ENCODE measurements around the gene CT45A9. TPM values are rescaled to one million over a fixed set of nuclear protein-coding genes. Genes with fewer than 3 reads are reported as not detected.
A peak's percentile ranks its signal among the peaks of the same experiment; 100 is the strongest.
"Not testable (repeated sequence)": the region's sequence is repeated elsewhere in the genome, so short reads cannot be mapped to it uniquely, and the experiment has no call there.

CT45A9 gene
- total RNA-seq, 1 donor from 2014 or later: not detected

- Mint-ChIP-seq H3K27me3 (ENCODE audit: unreplicated experiment) (peaks cover 1% of the 10 kb centered on the region), H3K36me3 (ENCODE audit: unreplicated experiment) (no peaks in the 10 kb centered on the region), H3K4me3 (ENCODE audit: unreplicated experiment) (no peak overlapping the region), H3K9me3 (ENCODE audit: unreplicated experiment) (no peaks in the 10 kb centered on the region), H3K27ac (ENCODE audit: unreplicated experiment) (no peak overlapping the region), H3K4me1 (ENCODE audit: low read depth, unreplicated experiment) (no peaks in the 10 kb centered on the region)
- no peak for DNase-seq
- TF ChIP-seq CTCF (IDR thresholded peaks at IDR 0.05; ENCODE audit: partially characterized antibody, unreplicated experiment): no peak
These were observed 18.5 kb upstream of the CT45A9 start for GRCh38 chrX:135890087-135890585.

GRCh38 chrX:135888976-135889375, 17.4 kb upstream of the CT45A9 start:
- H3K36me3 Mint-ChIP-seq (ENCODE audit: unreplicated experiment); H3K27ac Mint-ChIP-seq (ENCODE audit: unreplicated experiment); H3K4me3 Mint-ChIP-seq (ENCODE audit: unreplicated experiment); H3K4me1 Mint-ChIP-seq (ENCODE audit: low read depth, unreplicated experiment); H3K9me3 Mint-ChIP-seq (ENCODE audit: unreplicated experiment); H3K27me3 Mint-ChIP-seq (ENCODE audit: unreplicated experiment): not testable (repeated sequence)
- peak; percentile 15 for DNase-seq

DNA sequence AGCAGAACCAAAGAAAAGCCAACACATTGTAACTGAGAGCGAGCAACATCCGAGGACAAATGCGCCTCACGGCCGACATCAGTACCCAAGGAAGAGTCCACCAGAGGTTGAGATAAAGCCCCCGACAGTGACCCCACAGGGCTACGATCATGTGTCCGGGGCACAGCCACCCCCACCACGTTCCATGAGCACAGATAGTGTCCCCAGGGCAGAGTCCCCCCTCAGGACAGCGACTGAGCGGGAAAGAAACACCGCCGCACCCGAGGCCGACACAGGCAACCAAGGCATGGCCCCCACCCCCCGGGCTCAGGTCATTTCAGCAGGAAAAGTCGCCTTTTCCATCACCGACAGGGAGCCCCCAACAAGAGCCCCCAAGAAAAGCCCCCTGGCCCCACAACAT, 16.6 kb upstream of the CT45A9 start:
- H3K9me3 Mint-ChIP-seq (ENCODE audit: unreplicated experiment); H3K4me3 Mint-ChIP-seq (ENCODE audit: unreplicated experiment); H3K36me3 Mint-ChIP-seq (ENCODE audit: unreplicated experiment); H3K27me3 Mint-ChIP-seq (ENCODE audit: unreplicated experiment); H3K4me1 Mint-ChIP-seq (ENCODE audit: low read depth, unreplicated experiment); H3K27ac Mint-ChIP-seq (ENCODE audit: unreplicated experiment); DNase-seq: not testable (repeated sequence)

DNA sequence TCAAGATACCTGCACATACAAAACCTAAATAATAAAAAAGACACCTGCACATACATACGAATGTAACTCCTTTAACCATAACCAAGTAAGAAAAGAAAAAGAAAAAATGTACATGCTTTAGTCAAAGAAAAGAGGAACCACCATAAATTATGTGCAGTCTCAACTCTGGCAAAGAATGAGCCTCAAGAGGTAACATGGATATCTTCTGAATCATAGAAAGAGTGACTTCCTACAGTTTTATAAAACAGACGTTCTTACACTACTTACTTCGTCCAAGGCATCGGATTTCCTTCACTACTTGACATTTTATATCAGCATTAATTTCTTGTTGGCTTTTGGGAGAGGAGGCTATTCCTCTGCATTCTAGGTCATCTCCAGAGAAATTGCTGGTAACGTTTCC, 11.1 kb upstream of the CT45A9 start:
- H3K27ac Mint-ChIP-seq (ENCODE audit: unreplicated experiment); H3K4me3 Mint-ChIP-seq (ENCODE audit: unreplicated experiment); H3K4me1 Mint-ChIP-seq (ENCODE audit: low read depth, unreplicated experiment); H3K9me3 Mint-ChIP-seq (ENCODE audit: unreplicated experiment); H3K36me3 Mint-ChIP-seq (ENCODE audit: unreplicated experiment); DNase-seq; H3K27me3 Mint-ChIP-seq (ENCODE audit: unreplicated experiment): not testable (repeated sequence)

- H3K4me1 Mint-ChIP-seq (ENCODE audit: low read depth, unreplicated experiment); H3K4me3 Mint-ChIP-seq (ENCODE audit: unreplicated experiment); H3K27ac Mint-ChIP-seq (ENCODE audit: unreplicated experiment); H3K9me3 Mint-ChIP-seq (ENCODE audit: unreplicated experiment); H3K27me3 Mint-ChIP-seq (ENCODE audit: unreplicated experiment); DNase-seq; H3K36me3 Mint-ChIP-seq (ENCODE audit: unreplicated experiment): not testable (repeated sequence)
These were observed 17.2 kb downstream of the CT45A9 start, which contains the start of gene CT45A8 for GRCh38 chrX:135854438-135854837. CT45A8 (minus strand) TSS chrX:135854538; CDS start chrX:135850783, 3,755 bp downstream.

DNA sequence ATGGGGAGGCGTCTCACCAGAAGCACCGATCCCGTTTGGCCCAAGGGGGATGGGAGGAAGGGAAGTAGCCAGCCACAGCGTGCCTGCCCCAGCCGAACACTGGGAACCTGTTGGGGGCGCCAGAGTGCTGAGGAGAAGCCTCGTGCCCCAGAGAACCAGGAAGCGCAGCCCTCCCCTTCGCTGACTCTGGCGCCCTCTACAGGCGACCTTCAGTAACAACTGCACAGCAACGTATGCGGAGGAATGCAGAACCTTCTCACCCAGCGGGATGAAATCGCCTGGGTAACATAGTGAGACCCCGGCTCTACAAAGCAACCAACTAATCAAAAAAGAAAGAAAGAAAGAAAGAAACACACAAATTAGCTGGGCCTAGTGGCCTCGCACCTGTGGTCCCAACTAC, 34.4 kb downstream of the CT45A9 start, which contains the start of gene CT45A7:
TSS of gene CT45A7 (minus strand) at position 101 of the 400 bp plus-strand sequence. CDS start 3,747 bp downstream, outside the sequence.
- not testable (repeated sequence) for H3K4me1 Mint-ChIP-seq (ENCODE audit: low read depth, unreplicated experiment); H3K27me3 Mint-ChIP-seq (ENCODE audit: unreplicated experiment); DNase-seq; H3K4me3 Mint-ChIP-seq (ENCODE audit: unreplicated experiment); H3K36me3 Mint-ChIP-seq (ENCODE audit: unreplicated experiment); H3K27ac Mint-ChIP-seq (ENCODE audit: unreplicated experiment); H3K9me3 Mint-ChIP-seq (ENCODE audit: unreplicated experiment)

DNA sequence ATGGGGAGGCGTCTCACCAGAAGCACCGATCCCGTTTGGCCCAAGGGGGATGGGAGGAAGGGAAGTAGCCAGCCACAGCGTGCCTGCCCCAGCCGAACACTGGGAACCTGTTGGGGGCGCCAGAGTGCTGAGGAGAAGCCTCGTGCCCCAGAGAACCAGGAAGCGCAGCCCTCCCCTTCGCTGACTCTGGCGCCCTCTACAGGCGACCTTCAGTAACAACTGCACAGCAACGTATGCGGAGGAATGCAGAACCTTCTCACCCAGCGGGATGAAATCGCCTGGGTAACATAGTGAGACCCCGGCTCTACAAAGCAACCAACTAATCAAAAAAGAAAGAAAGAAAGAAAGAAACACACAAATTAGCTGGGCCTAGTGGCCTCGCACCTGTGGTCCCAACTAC, 51.7 kb downstream of the CT45A9 start, which contains the start of gene CT45A2:
TSS of gene CT45A2 (minus strand) at position 101 of the 400 bp plus-strand sequence. CDS start 3,747 bp downstream, outside the sequence.
- not testable (repeated sequence) for H3K9me3 Mint-ChIP-seq (ENCODE audit: unreplicated experiment); DNase-seq; H3K36me3 Mint-ChIP-seq (ENCODE audit: unreplicated experiment); H3K4me1 Mint-ChIP-seq (ENCODE audit: low read depth, unreplicated experiment); H3K27me3 Mint-ChIP-seq (ENCODE audit: unreplicated experiment); H3K4me3 Mint-ChIP-seq (ENCODE audit: unreplicated experiment); H3K27ac Mint-ChIP-seq (ENCODE audit: unreplicated experiment)

Other genes starting within 250 kb of the CT45A9 start
- not detected for gene CT45A1, start 158.2 kb downstream of the CT45A9 start, total RNA-seq (ENCODE audit: unreplicated experiment)
- gene CT45A3, start 103.6 kb downstream of the CT45A9 start, total RNA-seq (ENCODE audit: unreplicated experiment): not detected
- not detected for gene CT45A5, start 86.3 kb downstream of the CT45A9 start, total RNA-seq (ENCODE audit: unreplicated experiment)
- not detected for gene CT45A6, start 69.0 kb downstream of the CT45A9 start, total RNA-seq (ENCODE audit: unreplicated experiment)
- gene CT45A2, start 51.8 kb downstream of the CT45A9 start, total RNA-seq (ENCODE audit: unreplicated experiment): not detected
- gene CT45A7, start 34.5 kb downstream of the CT45A9 start, total RNA-seq (ENCODE audit: unreplicated experiment): not detected
- gene CT45A8, start 17.3 kb downstream of the CT45A9 start, total RNA-seq (ENCODE audit: unreplicated experiment): not detected
- gene CT45A10, start 21.6 kb upstream of the CT45A9 start, total RNA-seq (ENCODE audit: unreplicated experiment): not detected
- not detected for gene SAGE1, start 21.9 kb upstream of the CT45A9 start, total RNA-seq (ENCODE audit: unreplicated experiment)
- 34.3 TPM for gene MMGT1, start 102.2 kb upstream of the CT45A9 start, total RNA-seq (ENCODE audit: unreplicated experiment)
- 15.5 TPM for gene SLC9A6, start 113.6 kb upstream of the CT45A9 start, total RNA-seq (ENCODE audit: unreplicated experiment)